Tibial nerve (tissue), 4 donors: ENCODE results near the gene SAMD9. TPM values are rescaled to one million over a fixed set of nuclear protein-coding genes. Genes with fewer than 3 reads are reported as not detected.

ENCODE experiments used
- DNase-seq, 2 donors: peaks; one replicate each; pipeline ENCODE4 v3.0.0-alpha.2; 2019; ENCODE audit warnings: low spot score in 2 of 2
- H3K27ac ChIP-seq, 4 donors: fragments of 200-600 bp; sonication (generic) in 3 of 4; one replicate each; pipeline ENCODE4 v1.5.1; 2017 to 2019; ENCODE audit warnings: mild to moderate bottlenecking in 1 of 4
- H3K27me3 ChIP-seq, 2 donors: fragments of 200-600 bp; sonication (generic) in 1 of 2; one replicate each; pipeline versions ENCODE4 v1.5.1 to v1.6.0; 2017 to 2019
- H3K36me3 ChIP-seq, 3 donors: fragments of 200-600 bp; sonication (generic); one replicate each; pipeline ENCODE4 v1.5.1; 2018 to 2019
- H3K4me1 ChIP-seq, 4 donors: fragments of 200-600 bp; sonication (generic) in 3 of 4; one replicate each; pipeline ENCODE4 v1.5.1; 2017 to 2019
- H3K4me3 ChIP-seq, 4 donors: fragments of 200-600 bp; sonication (generic) in 3 of 4; one replicate each; pipeline ENCODE4 v1.5.1; 2017 to 2019; ENCODE audit warnings: mild to moderate bottlenecking in 1 of 4, moderate library complexity in 1 of 4
- H3K9me3 ChIP-seq, 4 donors: fragments of 200-600 bp; sonication (generic) in 3 of 4; one replicate each; pipeline ENCODE4 v1.5.1; 2017 to 2019
- CTCF ChIP-seq, 5 experiments: fragments of 200-600 bp in 3 of 5; fragments of 450-650 bp in 2 of 5; sonication (generic) in 3 of 5; IDR thresholded peaks; one replicate each; pipeline ENCODE4 v1.5.1; 2016 to 2019; ENCODE audit warnings: antibody characterized with exemption in 5 of 5, mild to moderate bottlenecking in 3 of 5, moderate library complexity in 2 of 5
- EP300 ChIP-seq, 2 donors: sonication (generic); formaldehyde crosslinking; IDR thresholded peaks; one replicate each; pipeline ENCODE4 v1.6.1; 2017; ENCODE audit warnings: antibody characterized with exemption in 2 of 2, mild to moderate bottlenecking in 1 of 2
- POLR2A ChIP-seq, 2 donors: fragments of 450-650 bp; IDR thresholded peaks; one replicate each; pipeline ENCODE4 v1.6.1; 2017; ENCODE audit warnings: antibody characterized with exemption in 2 of 2, mild to moderate bottlenecking in 2 of 2, moderate library complexity in 2 of 2
- WGBS, 2 donors: methylation state at CpG; one replicate each; pipeline ENCODE4 v1.1.5; 2018; 5-methylcytosine and 5-hydroxymethylcytosine counted together
- total RNA-seq, 4 donors: library from RNA; depleted of rRNA; stranded (reverse); fragments of >200 nt; gene quantifications; one replicate each; pipeline ENCODE4 v1.1.0, GENCODE V29; 2016

Gene SAMD9
- total RNA-seq, 4 donors from 2014 or later = 5.9 to 12.7 (median 7.1) TPM

GRCh38 chr7:93120592-93121549 is 3.1 kb upstream of the SAMD9 start:
- Histone ChIP-seq H3K36me3 (peaks cover 0 to 14% (median 0%) of the 10 kb centered on the region in 3 donors), H3K27me3 (no peaks in the 10 kb centered on the region), H3K27ac (no peak overlapping the region), H3K9me3 (peaks cover 0 to 25% (median 0%) of the 10 kb centered on the region in 4 donors), H3K4me3 (no peak overlapping the region), H3K4me1 (peaks cover 0 to 28% (median 9%) of the 10 kb centered on the region in 4 donors)
- DNase-seq = no peak
- TF ChIP-seq CTCF (IDR thresholded peaks at IDR 0.05) (no peak), POLR2A (IDR thresholded peaks at IDR 0.05) (no peak), EP300 (IDR thresholded peaks at IDR 0.05) (no peak)
- WGBS, 2 donors = 87 to 95% methylated on average over 12 of the region's 12 CpGs

GRCh38 chr7:93119191-93119905 is 1.6 kb upstream of the SAMD9 start:
- peaks cover 0 to 37% (median 11%) of the 10 kb centered on the region in 4 donors for H3K4me1 ChIP-seq
- H3K4me3 ChIP-seq = no peak overlapping the region
- peaks cover 0 to 22% (median 0%) of the 10 kb centered on the region in 4 donors for H3K9me3 ChIP-seq
- no peak overlapping the region for H3K27ac ChIP-seq
- H3K36me3 ChIP-seq = peaks cover 0 to 26% (median 0%) of the 10 kb centered on the region in 3 donors
- no peak for DNase-seq
- H3K27me3 ChIP-seq = no peaks in the 10 kb centered on the region
- TF ChIP-seq EP300 (IDR thresholded peaks at IDR 0.05) = no peak
- TF ChIP-seq CTCF (IDR thresholded peaks at IDR 0.05) = no peak
- no peak for TF ChIP-seq POLR2A (IDR thresholded peaks at IDR 0.05)
- 78 to 80% methylated on average over 4 of the region's 4 CpGs for WGBS, 2 donors

GRCh38 chr7:93117327-93117726 is 452 bp downstream of the SAMD9 start:
- H3K4me3 ChIP-seq = peak overlapping the region; percentile 28 to 53 (median 42)
- peak overlapping the region in 3 of 4 donors; percentile 64 to 81 (median 77) for H3K27ac ChIP-seq
- peaks cover 0 to 37% (median 11%) of the 10 kb centered on the region in 4 donors for H3K4me1 ChIP-seq
- H3K27me3 ChIP-seq = no peaks in the 10 kb centered on the region
- TF ChIP-seq CTCF (IDR thresholded peaks at IDR 0.05) (no peak), POLR2A (IDR thresholded peaks at IDR 0.05) (no peak), EP300 (IDR thresholded peaks at IDR 0.05) (no peak)
- H3K9me3 ChIP-seq = peaks cover 0 to 33% (median 1%) of the 10 kb centered on the region in 4 donors
- no peak for DNase-seq
- peaks cover 0 to 44% (median 0%) of the 10 kb centered on the region in 3 donors for H3K36me3 ChIP-seq
- 18 to 26% methylated on average over 1 of the region's 1 CpG for WGBS, 2 donors

- no peak for TF ChIP-seq POLR2A (IDR thresholded peaks at IDR 0.05)
- TF ChIP-seq EP300 (IDR thresholded peaks at IDR 0.05) = no peak
- no peak for TF ChIP-seq CTCF (IDR thresholded peaks at IDR 0.05)
- DNase-seq = no peak
- Histone ChIP-seq H3K27me3 (no peaks in the 10 kb centered on the region), H3K9me3 (peaks cover 0 to 32% (median 7%) of the 10 kb centered on the region in 4 donors), H3K4me1 (peaks cover 0 to 37% (median 11%) of the 10 kb centered on the region in 4 donors), H3K4me3 (no peak overlapping the region), H3K27ac (no peak overlapping the region), H3K36me3 (peaks cover 0 to 47% (median 0%) of the 10 kb centered on the region in 3 donors)
- WGBS, 2 donors = 77 to 80% methylated on average over 7 of the region's 7 CpGs
Observed at GRCh38 chr7:93115796-93116195, 2.0 kb downstream of the SAMD9 start.
